KMS-11 (cell line): Measurements from ENCODE around the gene KMT2C.
"Not testable (repeated sequence)": the region's sequence is repeated elsewhere in the genome, so short reads cannot be mapped to it uniquely, and the experiment has no call there.

Experiments
- H2AFZ ChIP-seq: fragments of 200-600 bp; sonication (generic); 2 replicates; pipeline ENCODE4 v1.6.1; 2016; ENCODE audit warnings: antibody characterized with exemption, mixed run types, low read depth
- H3K27ac ChIP-seq: fragments of 200-600 bp; sonication (generic); 2 replicates; pipeline ENCODE4 v1.6.1; 2016; ENCODE audit warnings: mild to moderate bottlenecking, mixed run types
- H3K27me3 ChIP-seq: fragments of 200-600 bp; sonication (generic); 2 replicates; pipeline ENCODE4 v1.6.1; 2017; ENCODE audit warnings: mild to moderate bottlenecking, low read depth, mixed run types, moderate library complexity; ENCODE audit not compliant: insufficient read depth
- H3K36me3 ChIP-seq: fragments of 200-600 bp; sonication (generic); 2 replicates; pipeline ENCODE4 v1.6.1; 2017; ENCODE audit warnings: mild to moderate bottlenecking, mixed run types; ENCODE audit not compliant: insufficient read depth
- H3K4me1 ChIP-seq: fragments of 200-600 bp; sonication (generic); 2 replicates; pipeline ENCODE4 v1.6.1; 2016; ENCODE audit warnings: mild to moderate bottlenecking, low read depth, mixed run types; ENCODE audit not compliant: poor library complexity, severe bottlenecking
- H3K4me2 ChIP-seq: fragments of 200-600 bp; sonication (generic); 2 replicates; pipeline ENCODE4 v1.7.0; 2016; ENCODE audit warnings: mild to moderate bottlenecking, mixed run types
- H3K4me3 ChIP-seq: fragments of 200-600 bp; sonication (generic); IDR thresholded peaks from 2 replicates; pipeline ENCODE4 v1.6.1; 2017; ENCODE audit warnings: low read depth, low read length, mixed read lengths; ENCODE audit not compliant: insufficient read depth
- H3K79me2 ChIP-seq: fragments of 200-600 bp; sonication (generic); 2 replicates; pipeline ENCODE4 v1.6.1; 2016; ENCODE audit warnings: low read depth, mixed run types; ENCODE audit not compliant: insufficient read depth
- H3K9ac ChIP-seq: fragments of 200-600 bp; sonication (generic); 2 replicates; pipeline ENCODE4 v1.6.1; 2016; ENCODE audit warnings: mild to moderate bottlenecking, mixed run types
- H4K20me1 ChIP-seq: fragments of 200-600 bp; sonication (generic); 2 replicates; pipeline ENCODE4 v1.6.1; 2016; ENCODE audit warnings: mild to moderate bottlenecking, mixed run types; ENCODE audit not compliant: insufficient read depth
- TF ChIP-seq, protein P1 (sequence below): fragments of 200-600 bp; sonication (generic); conservative IDR thresholded peaks from 2 replicates; pipeline ENCODE4 v1.6.1; 2017; ENCODE audit warnings: low read depth, mild to moderate bottlenecking, antibody characterized with exemption, low read length, moderate library complexity, mixed read lengths

KMT2C gene

GRCh38 chr7:152423991-152424347 is 11.8 kb downstream of the KMT2C start:
- H3K4me2 ChIP-seq = no peak overlapping the region
- peaks cover 46% of the 10 kb centered on the region for H4K20me1 ChIP-seq
- H3K27ac ChIP-seq = no peak overlapping the region
- H3K79me2 ChIP-seq = peaks cover 100% of the 10 kb centered on the region
- H3K9ac ChIP-seq = no peak overlapping the region
- no peaks in the 10 kb centered on the region for H3K36me3 ChIP-seq
- H3K4me3 ChIP-seq = no peak overlapping the region
- H3K27me3 ChIP-seq = no peaks in the 10 kb centered on the region
- TF ChIP-seq, protein P1, sequence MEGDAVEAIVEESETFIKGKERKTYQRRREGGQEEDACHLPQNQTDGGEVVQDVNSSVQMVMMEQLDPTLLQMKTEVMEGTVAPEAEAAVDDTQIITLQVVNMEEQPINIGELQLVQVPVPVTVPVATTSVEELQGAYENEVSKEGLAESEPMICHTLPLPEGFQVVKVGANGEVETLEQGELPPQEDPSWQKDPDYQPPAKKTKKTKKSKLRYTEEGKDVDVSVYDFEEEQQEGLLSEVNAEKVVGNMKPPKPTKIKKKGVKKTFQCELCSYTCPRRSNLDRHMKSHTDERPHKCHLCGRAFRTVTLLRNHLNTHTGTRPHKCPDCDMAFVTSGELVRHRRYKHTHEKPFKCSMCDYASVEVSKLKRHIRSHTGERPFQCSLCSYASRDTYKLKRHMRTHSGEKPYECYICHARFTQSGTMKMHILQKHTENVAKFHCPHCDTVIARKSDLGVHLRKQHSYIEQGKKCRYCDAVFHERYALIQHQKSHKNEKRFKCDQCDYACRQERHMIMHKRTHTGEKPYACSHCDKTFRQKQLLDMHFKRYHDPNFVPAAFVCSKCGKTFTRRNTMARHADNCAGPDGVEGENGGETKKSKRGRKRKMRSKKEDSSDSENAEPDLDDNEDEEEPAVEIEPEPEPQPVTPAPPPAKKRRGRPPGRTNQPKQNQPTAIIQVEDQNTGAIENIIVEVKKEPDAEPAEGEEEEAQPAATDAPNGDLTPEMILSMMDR = no peak
- H3K4me1 ChIP-seq = peaks cover 23% of the 10 kb centered on the region
- H2AFZ ChIP-seq = no peak overlapping the region

DNA sequence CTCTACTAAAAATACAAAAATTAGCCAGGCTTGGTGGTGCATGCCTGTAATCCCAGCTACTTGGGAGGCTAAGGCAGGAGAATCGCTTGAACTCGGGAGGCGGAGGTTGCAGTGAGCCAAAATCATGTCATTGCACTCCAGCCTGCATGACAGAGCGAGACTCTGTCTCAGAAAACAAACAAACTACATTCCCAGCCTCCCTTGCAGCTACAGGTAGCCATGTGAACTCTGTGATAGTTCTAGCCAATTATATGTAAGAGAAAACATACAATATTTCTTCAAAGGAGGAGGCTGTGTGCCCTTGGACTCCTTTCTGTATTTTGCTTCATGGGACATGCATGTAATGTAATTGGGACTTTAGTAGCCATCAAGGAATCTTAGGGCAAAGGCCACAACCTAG is 12.6 kb downstream of the KMT2C start:
- peaks cover 40% of the 10 kb centered on the region for H4K20me1 ChIP-seq
- H2AFZ ChIP-seq, H3K4me3 ChIP-seq, H3K27me3 ChIP-seq, H3K9ac ChIP-seq, H3K36me3 ChIP-seq, H3K4me2 ChIP-seq, H3K27ac ChIP-seq: not testable (repeated sequence)
- peaks cover 100% of the 10 kb centered on the region for H3K79me2 ChIP-seq
- H3K4me1 ChIP-seq = peaks cover 16% of the 10 kb centered on the region

DNA sequence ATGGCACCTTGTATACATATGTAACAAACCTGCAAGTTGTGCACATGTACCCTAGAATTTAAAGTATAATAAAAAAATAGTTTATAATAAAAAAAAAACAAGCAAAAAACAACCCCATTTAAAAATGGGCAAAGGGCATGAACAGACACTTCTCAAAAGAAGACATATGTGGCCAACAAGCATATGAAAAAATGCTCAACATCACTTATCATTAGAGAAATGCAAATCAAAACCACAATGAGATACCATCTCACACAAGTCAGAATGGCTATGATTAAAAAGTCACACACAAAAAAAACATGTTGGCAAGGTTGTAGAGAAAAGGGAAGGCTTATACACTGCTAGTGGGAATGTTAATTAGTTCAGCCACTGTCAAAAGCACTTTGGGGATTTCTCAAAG is 14.9 kb downstream of the KMT2C start:
- Histone ChIP-seq H3K79me2 (peaks cover 100% of the 10 kb centered on the region), H4K20me1 (peaks cover 25% of the 10 kb centered on the region; the same call in 1 of the 2 replicates)
- not testable (repeated sequence) for H3K9ac ChIP-seq, H3K27me3 ChIP-seq, H3K4me3 ChIP-seq, H3K27ac ChIP-seq, H3K4me2 ChIP-seq, H3K4me1 ChIP-seq, H3K36me3 ChIP-seq, H2AFZ ChIP-seq

- Histone ChIP-seq H3K36me3 (no peaks in the 10 kb centered on the region), H3K4me1 (peaks cover 6% of the 10 kb centered on the region), H3K79me2 (peaks cover 100% of the 10 kb centered on the region), H3K4me3 (no peak overlapping the region), H3K27me3 (no peaks in the 10 kb centered on the region), H4K20me1 (peaks cover 19% of the 10 kb centered on the region; the same call in 1 of the 2 replicates), H3K4me2 (no peak overlapping the region), H3K27ac (no peak overlapping the region), H3K9ac (no peak overlapping the region), H2AFZ (no peak overlapping the region)
- TF ChIP-seq, protein P1 = no peak
Measured at GRCh38 chr7:152419473-152420429, 16.1 kb downstream of the KMT2C start.

- Histone ChIP-seq H3K4me3 (no peak overlapping the region), H3K4me1 (no peaks in the 10 kb centered on the region), H3K4me2 (no peak overlapping the region), H3K27me3 (no peaks in the 10 kb centered on the region), H3K36me3 (no peaks in the 10 kb centered on the region), H3K79me2 (peaks cover 98% of the 10 kb centered on the region), H3K9ac (no peak overlapping the region), H3K27ac (no peak overlapping the region), H4K20me1 (peaks cover 24% of the 10 kb centered on the region; the same call in 1 of the 2 replicates), H2AFZ (no peak overlapping the region)
- TF ChIP-seq, protein P1 = no peak
Measured at GRCh38 chr7:152414779-152415178, 21.0 kb downstream of the KMT2C start.
